HG02938 (cell line): ENCODE data around the gene GRID1.

ENCODE experiments used
- ATAC-seq: cut with Tn5 transposase; IDR thresholded peaks from one replicate; pipeline ENCODE4 v1.9.1; 2021; ENCODE audit warnings: mild to moderate bottlenecking, moderate library complexity; ENCODE audit not compliant: unreplicated experiment

GRID1 gene

GRCh38 chr10:86073199-86073977 is 293.2 kb downstream of the GRID1 start:
- no peak for ATAC-seq

- ATAC-seq: no peak
These were observed 294.2 kb downstream of the GRID1 start for GRCh38 chr10:86072413-86072812.

DNA sequence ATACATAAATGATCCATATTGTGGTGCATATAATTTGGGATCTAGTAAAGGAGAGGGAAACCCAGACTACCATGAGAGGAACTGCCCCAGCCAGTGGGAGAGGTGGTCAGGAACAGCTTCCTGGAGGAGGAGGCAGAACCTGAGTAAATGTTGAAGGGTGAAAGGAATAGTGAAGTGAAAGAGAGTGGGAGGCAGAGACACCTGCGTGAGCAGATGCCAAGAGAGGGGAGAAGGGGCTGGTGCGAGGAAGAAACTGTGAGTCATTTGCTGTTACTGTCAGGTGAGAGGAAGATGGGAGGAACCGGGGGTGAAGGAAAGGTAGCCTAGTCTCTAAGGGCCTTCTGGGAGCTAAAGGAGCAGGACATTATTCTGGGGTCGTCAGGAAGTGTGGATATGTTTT is 294.8 kb downstream of the GRID1 start:
- ATAC-seq: no peak

DNA sequence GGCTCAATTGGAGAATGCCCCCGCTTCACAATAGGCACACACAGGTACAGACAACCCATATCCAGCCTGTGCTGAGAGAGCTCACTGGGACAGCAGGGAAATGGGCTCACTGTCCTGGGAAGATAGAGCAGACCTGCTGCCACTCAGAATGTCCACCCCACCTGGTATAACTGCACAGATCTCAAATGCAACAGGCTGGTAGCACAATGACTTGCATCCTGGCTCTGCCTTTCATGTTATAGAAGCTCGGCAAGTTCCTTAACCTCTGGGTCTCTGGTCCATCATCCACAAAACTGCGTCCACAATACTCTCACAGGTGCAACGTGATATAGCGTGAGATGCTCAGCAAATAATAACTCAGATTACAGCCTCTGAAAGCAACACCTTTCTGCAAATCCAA is 295.4 kb downstream of the GRID1 start:
- no peak for ATAC-seq

GRCh38 chr10:86070278-86070677 is 296.3 kb downstream of the GRID1 start:
- ATAC-seq: no peak

GRCh38 chr10:86068231-86069054 is 298.2 kb downstream of the GRID1 start:
- no peak for ATAC-seq

DNA sequence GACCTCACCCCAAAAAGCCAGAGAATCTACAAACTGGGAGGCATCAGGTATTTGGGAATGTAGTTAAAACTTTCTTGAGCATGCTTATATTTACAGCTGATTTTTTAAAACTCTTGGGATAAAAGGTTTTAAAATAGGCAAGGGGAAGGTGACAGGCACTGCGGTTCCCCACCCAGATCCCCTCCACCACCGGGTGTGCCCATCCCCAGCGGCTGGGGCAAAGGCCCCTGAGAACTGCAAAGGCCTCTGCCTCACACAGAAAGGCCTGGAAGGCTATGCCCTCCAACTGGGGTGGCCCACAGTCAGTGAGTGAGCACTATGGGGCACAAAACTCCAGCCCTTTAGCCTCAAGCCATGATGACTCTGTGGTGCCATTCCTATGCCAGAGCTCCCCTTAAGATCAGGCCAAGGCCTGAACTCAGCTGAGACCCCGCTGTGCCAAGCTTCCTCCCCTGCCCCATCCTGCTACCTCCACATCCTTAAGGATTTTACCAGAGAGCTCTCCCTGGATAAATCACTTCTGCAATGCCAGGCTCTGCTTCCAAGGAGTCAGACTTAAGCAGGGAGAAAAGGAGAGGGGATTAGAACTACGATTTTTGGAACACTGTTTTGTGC is 299.1 kb downstream of the GRID1 start:
- ATAC-seq: no peak

- ATAC-seq: no peak
These were observed 299.9 kb downstream of the GRID1 start for GRCh38 chr10:86066696-86067095.

- no peak for ATAC-seq
These were observed 300.8 kb downstream of the GRID1 start for GRCh38 chr10:86065711-86066251.

- no peak for ATAC-seq
These were observed 301.5 kb downstream of the GRID1 start for GRCh38 chr10:86064931-86065662.

- no peak for ATAC-seq
These were observed 302.4 kb downstream of the GRID1 start for GRCh38 chr10:86064219-86064618.

- no peak for ATAC-seq
These were observed 303.3 kb downstream of the GRID1 start for GRCh38 chr10:86063341-86063740.

DNA sequence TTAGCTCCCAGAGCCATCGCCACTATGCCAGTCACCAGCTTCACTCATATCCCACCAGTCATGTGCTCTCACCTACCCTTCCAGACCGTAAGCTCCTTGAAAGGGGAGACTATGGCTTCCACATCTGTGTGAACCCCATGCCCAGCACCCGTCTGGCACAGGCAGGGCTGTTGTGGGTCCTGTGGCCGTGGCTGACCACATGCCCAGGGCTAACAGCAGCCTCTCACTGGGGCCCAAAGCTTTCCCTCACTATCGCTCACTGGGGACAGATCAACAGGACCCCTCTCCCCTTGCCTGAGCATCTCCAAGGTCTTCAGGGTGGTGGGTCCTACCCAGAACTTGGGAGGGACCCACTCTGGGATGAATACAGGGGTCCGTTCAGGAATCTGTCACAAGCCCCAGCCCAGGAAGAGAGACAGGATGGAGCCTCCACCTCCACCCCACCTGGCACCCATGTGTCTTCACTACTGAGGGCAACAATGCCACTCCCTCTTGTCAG is 303.9 kb downstream of the GRID1 start:
- ATAC-seq: no peak

- no peak for ATAC-seq
These were observed 304.4 kb downstream of the GRID1 start for GRCh38 chr10:86062198-86062550.

DNA sequence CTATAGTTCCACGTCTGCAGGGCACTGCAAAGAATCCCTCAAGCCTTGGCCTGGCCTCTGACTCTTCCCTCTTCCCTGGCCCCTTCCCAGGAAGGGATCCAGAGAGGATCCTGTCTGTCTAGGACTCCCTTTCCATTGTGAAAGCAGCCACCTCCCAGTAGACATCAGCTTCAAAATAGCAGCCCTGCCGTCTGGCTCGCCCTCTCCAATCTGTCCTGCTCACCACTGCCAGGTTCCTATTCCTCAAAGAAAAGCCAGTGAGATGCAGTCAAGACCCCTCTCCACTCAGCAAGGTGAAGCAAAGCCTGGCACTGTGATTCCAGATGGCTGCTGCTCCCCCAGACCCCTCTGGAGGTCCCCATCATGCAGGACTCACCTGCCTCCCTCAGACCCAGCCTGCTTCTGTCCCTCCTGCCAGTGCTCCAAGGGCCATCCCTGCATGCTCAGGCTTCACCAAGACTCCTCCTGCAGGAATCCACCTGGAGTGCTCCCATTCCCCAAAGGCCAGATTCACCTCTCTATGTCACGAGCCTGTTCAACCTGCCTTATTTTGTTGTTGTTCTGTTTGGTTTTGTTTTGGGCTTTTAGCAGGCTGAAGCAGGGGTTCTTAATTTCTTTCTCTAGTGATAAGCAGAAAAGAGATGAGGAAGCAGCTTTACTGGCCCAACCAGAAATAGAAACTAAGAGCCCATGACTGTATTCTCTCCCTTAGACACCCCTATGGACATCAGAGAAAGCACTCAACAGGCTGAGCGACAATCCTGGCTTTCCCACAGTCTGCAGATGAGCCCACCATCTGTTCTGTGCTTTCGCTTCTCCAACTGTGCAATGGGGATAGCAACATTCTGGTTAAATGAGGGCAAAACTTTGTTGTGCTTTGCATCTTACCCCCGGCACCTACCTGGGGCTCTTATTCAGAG is 305.1 kb downstream of the GRID1 start:
- ATAC-seq: no peak

DNA sequence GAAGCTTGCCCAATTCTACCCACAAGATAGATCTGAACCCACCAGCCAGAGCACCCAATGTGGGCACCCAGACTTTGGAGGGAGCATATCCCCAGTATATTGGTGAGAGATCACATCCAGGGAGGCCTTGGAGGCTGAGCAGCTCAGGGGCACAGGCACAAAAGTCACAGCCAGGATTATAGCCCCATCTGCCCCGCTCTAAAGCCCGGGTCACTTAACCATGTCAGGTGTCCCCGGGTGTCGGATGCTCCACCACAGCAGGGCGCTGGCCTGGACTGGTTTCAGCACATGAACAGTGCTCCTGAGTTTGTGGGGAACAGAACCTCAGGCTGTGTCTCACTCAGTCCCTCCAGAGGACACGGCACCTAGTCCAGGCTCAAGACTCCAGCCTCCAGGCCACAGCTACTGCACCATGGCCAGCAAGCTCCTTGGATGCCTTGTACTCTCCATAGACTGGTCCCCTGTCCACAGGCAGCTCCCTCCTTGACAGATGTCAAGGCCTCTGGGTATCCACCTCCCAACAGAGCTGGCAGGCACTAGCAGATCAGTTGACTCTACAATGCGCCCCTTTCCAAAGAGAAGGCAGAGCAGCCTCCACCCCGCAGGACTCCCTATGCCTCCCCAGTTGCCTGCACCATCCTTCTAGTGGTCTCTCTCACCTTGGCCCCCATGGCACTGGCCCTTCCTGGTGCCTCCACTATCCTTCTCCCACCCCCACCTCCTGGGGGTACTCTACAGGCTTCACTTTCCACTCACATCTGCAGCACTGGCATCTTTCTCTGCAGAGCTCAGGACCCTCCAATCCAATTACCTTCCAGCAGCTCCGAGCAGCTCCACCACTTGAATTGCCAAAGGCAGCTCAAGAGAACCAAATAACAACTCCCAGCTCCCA is 306.0 kb downstream of the GRID1 start:
- ATAC-seq: no peak

GRCh38 chr10:86059892-86060291 is 306.7 kb downstream of the GRID1 start:
- no peak for ATAC-seq

- ATAC-seq: no peak
These were observed 307.6 kb downstream of the GRID1 start for GRCh38 chr10:86058964-86059363.

DNA sequence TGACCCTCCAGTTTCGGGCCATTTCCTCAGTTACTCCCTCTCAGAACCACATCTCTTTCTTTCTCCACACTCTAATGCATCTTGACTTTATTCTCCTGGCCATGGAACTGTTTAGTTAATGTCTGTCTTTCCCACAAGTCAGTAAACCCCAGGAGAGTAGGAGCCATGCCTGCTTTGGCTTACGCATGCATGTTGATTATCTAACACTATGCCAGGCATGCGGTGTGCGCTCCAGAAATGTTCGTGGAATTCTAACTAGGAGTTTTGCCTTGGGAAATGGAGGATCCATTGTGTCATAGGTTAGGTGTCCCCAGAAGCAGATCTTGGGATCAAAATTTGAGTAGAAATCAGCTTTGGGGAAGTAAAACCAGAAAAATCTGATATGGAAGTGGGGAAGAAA is 308.9 kb downstream of the GRID1 start:
- no peak for ATAC-seq
